Measurements from ENCODE around the gene PMM1.
"Not testable (repeated sequence)": the region's sequence is repeated elsewhere in the genome, so short reads cannot be mapped to it uniquely, and the experiment has no call there.

PMM1 gene

DNA sequence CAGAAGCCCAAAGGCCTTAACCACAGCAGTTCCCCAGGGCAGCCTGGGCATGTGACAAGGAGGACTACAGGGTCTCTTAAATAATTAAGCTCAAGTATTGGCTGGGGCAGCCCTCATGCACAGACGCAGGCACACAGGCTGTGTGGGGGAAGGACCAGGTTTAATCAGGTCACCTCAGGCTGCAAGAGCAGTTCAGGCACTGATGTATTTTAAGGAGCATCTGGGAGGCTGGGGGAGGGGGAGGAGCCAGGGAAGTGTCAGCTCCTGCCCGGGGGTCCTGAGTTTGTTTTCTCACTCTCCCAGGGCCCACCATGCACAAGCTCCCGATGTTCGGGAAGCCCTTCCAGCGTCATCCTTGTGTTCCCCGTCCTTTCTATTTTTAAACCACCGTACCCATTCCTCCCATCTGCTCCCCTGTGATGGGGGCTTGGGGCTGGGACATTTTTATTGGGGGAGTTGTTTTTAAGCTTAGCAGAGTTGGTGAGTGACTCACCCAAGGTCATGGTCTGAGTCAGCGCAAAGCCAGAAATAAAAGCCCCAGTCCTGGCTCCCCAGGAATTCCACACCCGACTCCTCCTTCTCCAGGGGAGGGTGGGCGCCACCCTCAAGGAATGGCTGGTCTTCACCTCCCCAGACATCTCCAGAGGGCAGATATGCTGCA is 26.5 kb downstream of the PMM1 start:
- no peak for DNase-seq (ENCODE audit: low read depth)

DNA sequence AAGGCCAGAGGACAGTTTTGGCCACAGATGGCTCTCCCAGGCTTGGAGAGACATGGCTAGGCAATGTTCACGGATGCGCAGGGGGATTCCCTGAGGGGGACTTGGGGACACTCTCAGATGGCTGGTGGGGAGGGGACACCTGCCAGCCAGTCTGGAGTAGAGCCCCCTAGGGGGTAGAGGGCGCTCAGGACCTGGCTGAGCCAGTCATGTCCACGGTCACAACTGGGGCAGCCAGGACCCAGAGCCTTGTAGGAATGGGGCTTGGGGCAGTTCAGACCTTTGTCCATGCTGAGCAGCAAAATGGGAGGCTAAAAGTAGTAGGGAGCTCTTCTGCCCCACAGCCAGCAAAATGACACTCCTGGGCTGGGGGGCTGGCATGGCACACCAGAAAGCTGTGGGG is 27.2 kb downstream of the PMM1 start:
- DNase-seq (ENCODE audit: low read depth): no peak

GRCh38 chr22:41561788-41562187 is 27.9 kb downstream of the PMM1 start:
- no peak for DNase-seq (ENCODE audit: low read depth)

- no peak for DNase-seq (ENCODE audit: low read depth)
Measured at GRCh38 chr22:41561335-41561734, 28.3 kb downstream of the PMM1 start.

- no peak for DNase-seq (ENCODE audit: low read depth)
Measured at GRCh38 chr22:41560095-41560471, 29.6 kb downstream of the PMM1 start.

- not testable (repeated sequence) for DNase-seq (ENCODE audit: low read depth)
Measured at GRCh38 chr22:41558241-41558630, 31.4 kb downstream of the PMM1 start.

- no peak for DNase-seq (ENCODE audit: low read depth)
Measured at GRCh38 chr22:41557401-41558240, 32.0 kb downstream of the PMM1 start.

DNA sequence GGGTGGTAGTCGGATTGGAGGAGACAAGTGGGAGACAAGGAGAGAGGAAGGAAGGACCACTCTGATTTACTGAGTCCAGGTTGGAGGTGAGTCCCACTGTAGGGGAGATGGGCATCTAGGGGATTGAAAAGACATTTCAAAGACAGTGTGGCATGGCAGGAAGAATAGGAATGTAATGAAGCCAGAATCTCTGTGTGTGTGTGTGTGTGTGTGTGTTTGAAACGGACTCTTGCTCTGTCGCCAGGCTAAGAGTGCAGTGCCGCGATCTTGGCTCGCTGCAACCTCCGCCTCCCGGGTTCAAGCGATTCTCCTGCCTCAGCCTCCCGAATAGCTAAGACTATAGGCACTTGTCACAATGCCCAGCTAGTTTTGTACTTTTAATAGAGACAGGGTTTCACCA is 33.1 kb downstream of the PMM1 start:
- no peak for DNase-seq (ENCODE audit: low read depth)

DNA sequence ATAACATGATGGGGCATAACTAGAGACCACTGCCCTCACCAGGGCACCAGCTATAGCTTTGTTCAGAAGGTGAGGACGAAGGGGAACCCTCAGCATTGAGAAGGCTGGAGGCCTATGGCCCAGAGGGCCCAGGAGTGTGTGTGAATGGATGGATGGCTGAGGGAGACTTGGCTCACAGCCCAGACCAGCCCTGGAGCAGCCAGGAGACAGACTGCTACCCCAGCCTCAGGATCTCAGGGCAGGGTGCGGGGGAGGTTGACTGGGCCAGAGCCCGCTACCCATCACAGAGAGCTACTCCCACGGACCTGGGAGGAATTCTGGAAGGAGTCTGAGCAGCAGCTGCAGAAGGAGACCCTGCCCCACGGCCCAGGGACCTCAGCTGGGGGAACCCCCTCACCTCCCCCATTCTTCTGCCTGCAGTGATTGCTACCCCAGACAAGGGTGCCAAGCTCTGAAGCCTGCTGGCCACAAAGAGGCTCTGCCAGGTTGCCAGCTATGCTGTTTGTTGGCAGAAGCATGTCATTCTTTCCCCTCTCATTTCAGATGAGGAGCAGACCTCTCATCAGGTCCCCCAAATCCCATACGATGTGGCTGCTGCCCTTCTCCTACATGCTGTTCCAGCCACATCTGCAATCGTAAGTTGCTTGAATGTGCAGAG is 34.2 kb downstream of the PMM1 start:
- DNase-seq (ENCODE audit: low read depth): no peak

- DNase-seq (ENCODE audit: low read depth): no peak
Measured at GRCh38 chr22:41551877-41552582, 37.6 kb downstream of the PMM1 start.

GRCh38 chr22:41550952-41551491 is 38.6 kb downstream of the PMM1 start:
- no peak for DNase-seq (ENCODE audit: low read depth)

DNA sequence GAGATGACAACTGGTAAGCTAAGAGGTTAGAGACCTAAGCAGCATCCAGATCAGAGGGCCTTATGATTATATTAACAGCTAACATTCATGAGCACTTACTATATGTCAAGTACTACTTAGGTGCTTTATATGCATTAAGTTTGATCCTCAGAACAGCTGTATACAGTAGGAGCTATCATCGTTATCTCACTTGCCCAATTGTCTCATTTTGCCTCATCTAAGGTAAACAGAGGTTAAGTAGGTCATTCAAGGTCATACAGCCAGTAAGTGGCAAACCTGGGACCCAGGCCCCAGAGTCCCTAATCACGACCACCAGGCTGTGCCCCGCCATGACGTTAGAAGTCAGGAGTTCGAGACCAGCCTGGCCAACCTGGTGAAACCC is 40.8 kb downstream of the PMM1 start:
- DNase-seq (ENCODE audit: low read depth): no peak

DNA sequence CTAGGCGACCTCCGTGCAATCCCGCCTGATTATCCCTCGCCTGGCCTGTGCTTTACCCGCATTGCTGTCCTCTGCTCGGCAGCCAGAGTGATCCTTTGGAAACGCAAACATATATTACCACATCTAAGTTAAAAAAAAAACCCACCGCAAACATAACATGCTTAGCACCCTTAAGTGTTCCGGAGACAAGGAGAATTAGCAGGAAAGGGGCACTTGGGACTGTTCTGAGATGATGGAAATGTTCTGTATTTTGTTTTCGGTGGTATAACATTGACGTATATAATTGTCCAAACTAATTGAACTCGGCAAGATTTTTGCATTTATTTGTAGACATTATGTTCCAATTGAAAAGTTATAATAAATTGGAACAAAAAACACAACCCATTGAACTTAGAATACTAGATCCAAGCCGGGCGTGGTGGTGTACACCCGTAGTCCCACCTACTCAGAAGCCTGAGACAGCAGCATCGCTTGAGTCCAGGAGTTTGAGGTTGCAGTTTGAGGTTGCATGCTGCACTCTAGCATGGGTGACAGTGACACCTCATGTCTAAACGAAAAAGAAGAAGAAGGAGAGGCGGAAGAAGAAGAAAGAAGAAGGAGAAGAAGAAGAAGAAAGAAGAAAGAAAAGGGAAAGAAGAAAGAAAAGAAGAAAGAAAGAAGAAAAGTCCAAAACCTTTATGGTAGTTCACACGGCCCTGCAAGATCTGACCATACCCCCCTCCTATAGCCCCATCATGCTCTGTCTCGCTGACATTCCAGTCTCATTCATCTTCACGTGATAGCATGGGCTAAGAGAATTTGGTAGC is 44.8 kb downstream of the PMM1 start:
- no peak for DNase-seq (ENCODE audit: low read depth)

DNA sequence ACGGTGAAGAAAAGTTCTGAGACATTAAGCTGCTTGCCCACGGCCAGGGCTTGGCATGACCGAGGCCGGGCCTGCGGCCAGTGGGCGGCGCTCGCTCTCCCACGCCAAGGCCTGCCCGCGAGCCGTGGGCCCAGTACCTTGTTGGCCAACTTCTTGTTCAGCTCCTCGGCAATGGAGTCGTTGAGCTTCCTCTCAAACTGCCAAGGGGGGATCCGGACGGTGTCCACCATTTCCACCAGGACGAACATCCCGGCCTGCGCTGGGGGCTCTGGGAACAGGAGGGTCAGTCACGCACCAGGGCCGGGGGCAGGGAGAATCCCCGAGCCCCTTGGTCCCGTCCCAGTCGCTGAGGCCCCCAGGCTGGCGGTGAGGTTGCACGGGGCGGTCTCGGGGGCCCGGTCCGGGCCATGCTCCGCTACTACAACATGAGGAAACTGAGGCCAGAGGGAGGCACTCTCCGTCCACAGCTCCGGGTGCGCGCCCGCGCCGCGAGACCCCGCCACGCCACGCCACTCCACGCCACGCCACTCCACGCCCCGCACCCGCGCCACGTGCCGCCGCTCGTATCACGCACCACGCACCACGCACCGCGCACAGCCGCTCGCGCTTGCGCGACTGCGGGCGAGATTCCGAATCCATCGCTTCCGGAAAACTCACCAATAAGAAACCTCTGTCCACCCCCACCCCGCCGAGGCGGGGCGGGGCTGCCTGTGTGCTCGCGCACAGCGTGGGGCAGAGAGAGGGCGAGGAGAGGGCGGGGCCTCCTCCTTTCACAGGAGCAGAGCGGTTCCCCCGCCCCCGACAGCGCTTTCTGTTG is 45.6 kb downstream of the PMM1 start, which contains the start of gene POLR3H:
Gene POLR3H, minus strand, starts transcription at position 617 of the 817 bp plus-strand sequence. Its CDS starts 369 bp downstream, at position 248.
- peak; percentile 94 for DNase-seq (ENCODE audit: low read depth)

DNA sequence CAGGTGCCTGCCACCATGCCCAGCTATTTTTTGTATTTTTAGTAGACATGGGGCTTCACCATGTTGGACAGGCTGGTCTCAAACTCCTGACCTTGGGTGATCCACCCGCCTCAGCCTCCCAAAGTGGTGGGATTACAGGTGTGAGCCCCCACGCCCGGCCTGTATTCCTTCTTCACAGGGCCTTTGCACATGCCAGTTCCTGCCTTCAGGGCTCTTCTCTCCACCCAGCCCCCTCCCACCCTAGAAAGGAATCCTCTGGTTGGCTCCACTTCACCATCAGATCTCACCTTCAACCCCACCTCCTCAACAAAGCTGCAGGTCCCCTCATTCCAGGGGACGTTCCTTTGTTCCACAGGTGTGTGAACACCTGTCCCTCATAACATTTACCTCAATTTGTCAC is 47.4 kb downstream of the PMM1 start:
- DNase-seq (ENCODE audit: low read depth): no peak

GRCh38 chr22:41541484-41541883 is 48.2 kb downstream of the PMM1 start:
- no peak for DNase-seq (ENCODE audit: low read depth)

DNA sequence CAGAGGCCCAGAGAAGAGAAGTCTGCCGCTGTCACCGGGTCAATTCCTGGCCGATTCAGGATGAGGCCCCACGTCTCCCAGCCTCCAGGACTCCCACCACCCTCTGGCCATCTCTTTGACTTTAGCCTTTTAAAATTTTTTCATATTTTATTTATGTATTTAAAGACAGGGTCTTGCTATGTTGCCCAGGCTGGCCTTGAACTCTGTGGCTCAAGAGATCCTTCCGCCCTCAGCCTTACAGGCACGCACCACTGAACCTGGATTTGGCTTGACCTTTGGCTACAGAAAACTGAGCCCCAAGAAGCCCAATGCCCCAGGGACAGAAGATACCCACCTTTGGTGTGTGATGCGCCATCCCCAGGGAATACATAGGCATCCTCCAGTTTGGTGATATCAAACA is 49.3 kb downstream of the PMM1 start:
- DNase-seq (ENCODE audit: low read depth): no peak

DNA sequence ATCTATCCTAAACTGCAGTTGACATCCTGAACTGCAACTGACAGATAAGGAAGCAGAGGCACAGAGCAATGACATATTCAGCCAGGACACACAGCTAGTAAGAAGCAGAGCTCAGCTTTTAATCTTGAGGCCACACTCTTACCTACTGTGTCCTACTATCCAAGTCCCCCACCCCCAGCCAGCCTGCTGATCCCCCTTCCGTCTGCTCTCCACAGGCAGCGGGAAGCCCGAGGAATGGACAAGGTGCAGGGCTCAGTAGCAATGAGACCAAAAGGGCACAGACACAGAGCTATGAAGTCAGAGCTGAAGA is 49.7 kb downstream of the PMM1 start:
- no peak for DNase-seq (ENCODE audit: low read depth)

GRCh38 chr22:41539146-41540005 is 50.3 kb downstream of the PMM1 start:
- no peak for DNase-seq (ENCODE audit: low read depth)

GRCh38 chr22:41538583-41538982 is 51.1 kb downstream of the PMM1 start:
- no peak for DNase-seq (ENCODE audit: low read depth)

Measured in stimulated activated CD8-positive, alpha-beta memory T cell treated with anti-CD3 and anti-CD28 coated beads, Interleukin-7, amount 100 ng/mL, for 24 hours (primary cell).